Lower leg skin (tissue), 4 donors: Measurements from ENCODE around the gene OR2Z1. TPM values are rescaled to one million over a fixed set of nuclear protein-coding genes. Genes with fewer than 3 reads are reported as not detected.

ENCODE experiments used
- DNase-seq, 2 donors: peaks; one replicate each; pipeline ENCODE4 v3.0.0-alpha.2; 2019; ENCODE audit warnings: low spot score in 2 of 2
- H3K4me3 ChIP-seq: fragments of 200-600 bp; sonication (generic); 2 replicates; pipeline ENCODE4 v1.5.1; 2017; ENCODE audit warnings: mild to moderate bottlenecking, low read depth; ENCODE audit not compliant: poor library complexity, severe bottlenecking
- CTCF ChIP-seq, 3 donors: fragments of 450-650 bp; IDR thresholded peaks; one replicate each; pipeline ENCODE4 v1.5.1; 2016; ENCODE audit warnings: antibody characterized with exemption in 3 of 3, mild to moderate bottlenecking in 3 of 3, moderate library complexity in 2 of 3
- POLR2A ChIP-seq, 2 donors: fragments of 450-650 bp; IDR thresholded peaks; one replicate each; pipeline ENCODE4 v1.6.1; 2016 to 2017; ENCODE audit warnings: antibody characterized with exemption in 2 of 2, mild to moderate bottlenecking in 1 of 2, moderate library complexity in 1 of 2
- WGBS, 2 donors: methylation state at CpG; one replicate each; pipeline ENCODE4 v1.1.5; 2018; 5-methylcytosine and 5-hydroxymethylcytosine counted together
- intact Hi-C: fragments of 100-400 bp; cut with DNase I; formaldehyde crosslinking; loops from one replicate; pipeline ENCODE4 v1.15.0; 2023; ENCODE audit warnings: low total_unique reads
- total RNA-seq, 4 donors: library from RNA; depleted of rRNA; stranded (reverse); fragments of >200 nt; gene quantifications; one replicate each; pipeline ENCODE4 v1.1.0, GENCODE V29; 2016

The OR2Z1 gene, protein sequence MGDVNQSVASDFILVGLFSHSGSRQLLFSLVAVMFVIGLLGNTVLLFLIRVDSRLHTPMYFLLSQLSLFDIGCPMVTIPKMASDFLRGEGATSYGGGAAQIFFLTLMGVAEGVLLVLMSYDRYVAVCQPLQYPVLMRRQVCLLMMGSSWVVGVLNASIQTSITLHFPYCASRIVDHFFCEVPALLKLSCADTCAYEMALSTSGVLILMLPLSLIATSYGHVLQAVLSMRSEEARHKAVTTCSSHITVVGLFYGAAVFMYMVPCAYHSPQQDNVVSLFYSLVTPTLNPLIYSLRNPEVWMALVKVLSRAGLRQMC
- total RNA-seq: not detected

DNA sequence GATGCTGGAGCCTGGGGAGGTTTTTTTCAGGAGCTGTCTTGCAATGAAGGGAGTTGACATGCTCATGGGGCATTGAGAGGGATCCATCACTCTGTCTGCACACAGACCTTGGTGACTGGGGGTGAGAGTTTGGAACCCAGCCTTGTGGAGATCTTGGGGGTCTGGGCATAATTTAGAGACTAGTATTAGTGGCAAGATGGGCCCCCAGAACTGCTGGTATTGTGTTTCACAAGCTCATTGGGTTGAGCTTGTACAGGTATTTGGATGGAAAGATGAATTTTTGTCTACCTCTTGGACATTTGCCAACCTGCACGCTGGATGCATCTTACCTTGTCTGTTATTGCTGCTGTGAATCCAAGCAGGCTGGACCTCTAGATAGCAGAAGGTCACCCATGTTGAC is at the start of gene OR2Z1:
Gene OR2Z1, plus strand, starts transcription at position 301 of the 400 bp plus-strand sequence. CDS start 9,395 bp downstream, outside the sequence.
- TF ChIP-seq POLR2A (IDR thresholded peaks at IDR 0.05) (no peak), CTCF (IDR thresholded peaks at IDR 0.05) (no peak)
- intact Hi-C loops: no loop called here
- DNase-seq: no peak
- H3K4me3 ChIP-seq: no peak within 1 kb of the TSS
- 57 to 80% methylated on average over 1 of the region's 1 CpG for WGBS, 2 donors

GRCh38 chr19:8673276-8673891 is 48.0 kb upstream of the OR2Z1 start:
- DNase-seq: no peak

DNA sequence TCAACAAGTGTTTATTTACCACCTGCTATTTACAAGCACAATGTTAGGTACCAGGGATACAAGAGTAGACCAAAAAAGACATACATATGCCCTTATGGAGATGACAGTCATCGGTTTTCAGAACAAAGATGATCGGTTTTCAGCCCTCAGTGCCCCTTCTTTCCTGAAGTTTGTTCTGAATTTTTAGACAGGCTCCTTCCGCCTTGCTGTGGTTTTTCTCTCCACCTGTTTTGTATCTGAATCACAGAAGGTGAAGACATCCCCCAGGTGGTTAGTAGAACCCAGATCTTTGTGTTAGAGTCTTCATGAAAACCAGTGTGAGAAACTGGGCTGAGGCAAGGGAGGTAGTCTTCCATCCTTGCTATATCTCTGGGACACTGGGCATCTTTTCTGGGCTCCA is 46.4 kb upstream of the OR2Z1 start:
- intact Hi-C loops: no loop called here
- WGBS, 2 donors: 80 to 84% methylated on average over 3 of the region's 3 CpGs
- DNase-seq: no peak
- no peak overlapping the region for H3K4me3 ChIP-seq
- TF ChIP-seq POLR2A (IDR thresholded peaks at IDR 0.05): no peak
- no peak for TF ChIP-seq CTCF (IDR thresholded peaks at IDR 0.05)

More at GRCh38 chr19:8673276-8673891, 48.0 kb upstream of the OR2Z1 start:
- no peak overlapping the region for H3K4me3 ChIP-seq
- TF ChIP-seq POLR2A (IDR thresholded peaks at IDR 0.05) (no peak), CTCF (IDR thresholded peaks at IDR 0.05) (no peak)
- 70 to 82% methylated on average over 2 to 5 of the region's 6 CpGs for WGBS, 2 donors
- intact Hi-C loops: no loop called here

GRCh38 chr19:8678244-8678807 is 43.1 kb upstream of the OR2Z1 start:
- no peak for DNase-seq
- TF ChIP-seq CTCF (IDR thresholded peaks at IDR 0.05): no peak
- no peak for TF ChIP-seq POLR2A (IDR thresholded peaks at IDR 0.05)
- no peak overlapping the region for H3K4me3 ChIP-seq
- intact Hi-C loops: no loop called here

GRCh38 chr19:8680676-8681344 is 40.6 kb upstream of the OR2Z1 start:
- 72 to 79% methylated on average over 5 of the region's 5 CpGs for WGBS, 2 donors
- intact Hi-C loops: no loop called here

More at GRCh38 chr19:8680676-8681344, 40.6 kb upstream of the OR2Z1 start:
- H3K4me3 ChIP-seq: no peak overlapping the region
- TF ChIP-seq CTCF (IDR thresholded peaks at IDR 0.05) (no peak), POLR2A (IDR thresholded peaks at IDR 0.05) (no peak)
- no peak for DNase-seq
